Measurements from ENCODE around the gene YES1.
A peak's percentile ranks its signal among the peaks of the same experiment; 100 is the strongest.
"Not testable (repeated sequence)": the region's sequence is repeated elsewhere in the genome, so short reads cannot be mapped to it uniquely, and the experiment has no call there.

YES1 gene

GRCh38 chr18:824179-824578 lies 12.1 kb upstream of the YES1 start:
- no peak for DNase-seq (ENCODE audit: low read depth, low spot score)

DNA sequence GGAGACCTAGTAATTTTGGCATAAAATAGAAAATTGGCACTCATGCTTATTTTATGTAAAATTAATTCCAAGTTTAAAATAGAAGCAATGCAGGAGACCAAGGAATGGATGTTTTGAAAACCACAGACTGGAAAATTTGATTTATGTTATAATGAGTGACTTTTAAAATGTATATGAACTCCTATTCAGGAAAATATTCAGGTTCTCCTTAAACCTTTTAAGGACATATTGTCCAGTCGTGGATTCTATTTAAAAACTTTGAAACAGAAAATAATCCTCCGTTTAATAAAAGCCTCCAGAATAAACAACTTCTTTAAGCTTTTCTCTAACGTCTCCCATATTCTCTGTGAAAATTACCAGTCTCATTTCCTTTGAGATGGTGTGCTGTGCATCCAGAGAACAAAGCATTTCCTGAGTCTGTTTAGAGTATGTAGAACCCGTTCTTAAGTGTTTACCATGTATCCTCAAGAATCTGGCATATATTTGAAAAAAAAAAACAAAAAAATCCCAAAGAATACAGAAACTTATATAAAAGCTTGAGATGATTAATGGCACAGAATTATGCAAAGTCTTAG lies 8.6 kb upstream of the YES1 start:
- no peak for DNase-seq (ENCODE audit: low read depth, low spot score)

GRCh38 chr18:816869-817268 lies 4.8 kb upstream of the YES1 start:
- DNase-seq (ENCODE audit: low read depth, low spot score): no peak

GRCh38 chr18:816088-816653 lies 4.1 kb upstream of the YES1 start:
- no peak for DNase-seq (ENCODE audit: low read depth, low spot score)

- DNase-seq (ENCODE audit: low read depth, low spot score): no peak
Observed at GRCh38 chr18:815353-815752, 3.3 kb upstream of the YES1 start.

GRCh38 chr18:814300-815084 lies 2.5 kb upstream of the YES1 start:
- no peak for DNase-seq (ENCODE audit: low read depth, low spot score)

GRCh38 chr18:813172-814071 lies 1.4 kb upstream of the YES1 start:
- DNase-seq (ENCODE audit: low read depth, low spot score): peak; percentile 27

- DNase-seq (ENCODE audit: low read depth, low spot score): peak; percentile 47
Observed at GRCh38 chr18:812376-813171, 532 bp upstream of the YES1 start.

GRCh38 chr18:811182-811891 lies 705 bp downstream of the YES1 start:
- DNase-seq (ENCODE audit: low read depth, low spot score): no peak

GRCh38 chr18:809985-810642 lies 1.9 kb downstream of the YES1 start:
- DNase-seq (ENCODE audit: low read depth, low spot score): no peak

GRCh38 chr18:809228-809627 lies 2.8 kb downstream of the YES1 start:
- not testable (repeated sequence) for DNase-seq (ENCODE audit: low read depth, low spot score)

DNA sequence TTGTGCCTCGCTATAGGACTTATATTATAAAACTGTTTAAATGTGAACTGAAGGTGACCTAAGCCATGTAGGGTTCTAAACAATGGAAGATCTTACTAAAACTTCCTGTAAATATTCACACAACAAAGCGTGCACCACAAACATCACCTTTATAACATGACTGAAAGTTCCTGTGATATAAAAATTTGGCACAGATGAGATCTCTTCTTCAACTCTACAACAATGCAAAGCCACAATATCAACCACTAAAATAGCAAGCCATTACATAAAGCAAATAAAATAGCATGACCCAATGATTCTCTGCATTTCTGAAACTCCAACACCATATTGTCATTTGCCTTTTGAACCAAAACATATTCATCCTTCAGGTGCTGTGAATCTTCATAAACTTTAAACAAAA lies 3.5 kb downstream of the YES1 start:
- DNase-seq (ENCODE audit: low read depth, low spot score): no peak

DNA sequence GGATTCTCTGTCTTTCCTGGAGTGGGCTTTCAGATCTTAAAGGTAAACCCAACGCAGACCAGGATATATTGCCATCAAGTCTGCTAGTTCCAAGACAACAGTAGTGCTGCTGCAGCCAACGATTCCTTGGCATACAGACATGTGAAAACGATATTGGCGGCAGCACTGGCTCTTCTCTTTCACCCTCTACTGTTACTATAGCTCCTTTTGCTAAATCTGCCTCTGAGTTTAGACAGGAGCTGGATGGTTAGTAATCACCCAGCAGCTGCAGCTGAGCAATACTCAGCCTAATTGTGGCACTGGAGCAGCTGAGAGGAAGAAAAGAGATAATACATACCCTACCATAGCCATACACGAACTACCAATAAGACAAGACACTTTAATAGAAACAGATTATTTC lies 4.0 kb downstream of the YES1 start:
- DNase-seq (ENCODE audit: low read depth, low spot score): no peak

- no peak for DNase-seq (ENCODE audit: low read depth, low spot score)
Observed at GRCh38 chr18:805755-806110, 6.3 kb downstream of the YES1 start.

- DNase-seq (ENCODE audit: low read depth, low spot score): no peak
Observed at GRCh38 chr18:805008-805754, 6.9 kb downstream of the YES1 start.

GRCh38 chr18:801137-801536 lies 10.9 kb downstream of the YES1 start:
- no peak for DNase-seq (ENCODE audit: low read depth, low spot score)

- no peak for DNase-seq (ENCODE audit: low read depth, low spot score)
Observed at GRCh38 chr18:799943-800342, 12.1 kb downstream of the YES1 start.

GRCh38 chr18:795383-795782 lies 16.7 kb downstream of the YES1 start:
- DNase-seq (ENCODE audit: low read depth, low spot score): not testable (repeated sequence)

GRCh38 chr18:789397-789796 lies 22.6 kb downstream of the YES1 start:
- DNase-seq (ENCODE audit: low read depth, low spot score): no peak

GRCh38 chr18:785242-785641 lies 26.8 kb downstream of the YES1 start:
- no peak for DNase-seq (ENCODE audit: low read depth, low spot score)
